Measurements from ENCODE around the gene ADAMTS17.
"Not testable (repeated sequence)": the region's sequence is repeated elsewhere in the genome, so short reads cannot be mapped to it uniquely, and the experiment has no call there.

ADAMTS17 gene

GRCh38 chr15:100108846-100109245, 232.9 kb downstream of the ADAMTS17 start:
- no peak for DNase-seq (ENCODE audit: low read depth)

GRCh38 chr15:100108346-100108745, 233.4 kb downstream of the ADAMTS17 start:
- DNase-seq (ENCODE audit: low read depth), result no peak

GRCh38 chr15:100107606-100108225, 234.1 kb downstream of the ADAMTS17 start:
- DNase-seq (ENCODE audit: low read depth), result no peak

GRCh38 chr15:100107151-100107550, 234.6 kb downstream of the ADAMTS17 start:
- DNase-seq (ENCODE audit: low read depth), result no peak

- no peak for DNase-seq (ENCODE audit: low read depth)
These were observed 235.0 kb downstream of the ADAMTS17 start for GRCh38 chr15:100106732-100107131.

GRCh38 chr15:100105101-100105500, 236.7 kb downstream of the ADAMTS17 start:
- DNase-seq (ENCODE audit: low read depth), result no peak

GRCh38 chr15:100104245-100104644, 237.5 kb downstream of the ADAMTS17 start:
- DNase-seq (ENCODE audit: low read depth), result no peak

GRCh38 chr15:100103828-100104227, 237.9 kb downstream of the ADAMTS17 start:
- DNase-seq (ENCODE audit: low read depth), result no peak

- DNase-seq (ENCODE audit: low read depth), result no peak
These were observed 240.2 kb downstream of the ADAMTS17 start for GRCh38 chr15:100101426-100102089.

GRCh38 chr15:100100926-100101325, 240.8 kb downstream of the ADAMTS17 start:
- DNase-seq (ENCODE audit: low read depth), result no peak

GRCh38 chr15:100099976-100100375, 241.8 kb downstream of the ADAMTS17 start:
- DNase-seq (ENCODE audit: low read depth), result no peak

- DNase-seq (ENCODE audit: low read depth), result no peak
These were observed 243.1 kb downstream of the ADAMTS17 start for GRCh38 chr15:100098705-100099104.

- no peak for DNase-seq (ENCODE audit: low read depth)
These were observed 244.2 kb downstream of the ADAMTS17 start for GRCh38 chr15:100097342-100098127.

- DNase-seq (ENCODE audit: low read depth), result no peak
These were observed 245.1 kb downstream of the ADAMTS17 start for GRCh38 chr15:100096700-100097099.

GRCh38 chr15:100096248-100096600, 245.6 kb downstream of the ADAMTS17 start:
- DNase-seq (ENCODE audit: low read depth), result no peak

- no peak for DNase-seq (ENCODE audit: low read depth)
These were observed 246.1 kb downstream of the ADAMTS17 start for GRCh38 chr15:100095541-100096247.

- no peak for DNase-seq (ENCODE audit: low read depth)
These were observed 247.7 kb downstream of the ADAMTS17 start for GRCh38 chr15:100094127-100094510.

GRCh38 chr15:100093211-100094126, 248.3 kb downstream of the ADAMTS17 start:
- DNase-seq (ENCODE audit: low read depth), result no peak

- no peak for DNase-seq (ENCODE audit: low read depth)
These were observed 249.7 kb downstream of the ADAMTS17 start for GRCh38 chr15:100092034-100092433.

GRCh38 chr15:100090411-100090810, 251.4 kb downstream of the ADAMTS17 start:
- DNase-seq (ENCODE audit: low read depth), result no peak

- not testable (repeated sequence) for DNase-seq (ENCODE audit: low read depth)
These were observed 257.5 kb downstream of the ADAMTS17 start for GRCh38 chr15:100084042-100084821.
